Activated CD4-positive, alpha-beta memory T cell treated with anti-CD3 and anti-CD28 coated beads, Interleukin-2, amount 10 ng/mL, durations not matched to agents 7 days and 5 days (primary cell): ENCODE measurements around the gene SLC6A6. TPM values are rescaled to one million over a fixed set of nuclear protein-coding genes. Genes with fewer than 3 reads are reported as not detected.

Experiments used
- CTCF ChIA-PET: fragments of 350-600 bp; sonication (Branson Sonifier 250); formaldehyde crosslinking; loops from one replicate; lab custom pipeline; 2021; ENCODE audit warnings: antibody characterized with exemption, inconsistent platforms; lab: Charles Lee
- POLR2A ChIA-PET: fragments of 350-600 bp; sonication (Branson Sonifier 250); formaldehyde crosslinking; loops from one replicate; lab custom pipeline; 2021; ENCODE audit warnings: antibody characterized with exemption; lab: Charles Lee
- DNase-seq: peaks from one replicate; pipeline ENCODE4 v3.0.0-alpha.2; 2020
- H3K27ac Mint-ChIP-seq: one replicate; pipeline ENCODE4 v1.8.0; 2021; ENCODE audit warnings: mild to moderate bottlenecking, mixed read lengths
- H3K27me3 Mint-ChIP-seq: one replicate; pipeline ENCODE4 v1.8.0; 2021; ENCODE audit warnings: mixed read lengths
- H3K36me3 Mint-ChIP-seq: one replicate; pipeline ENCODE4 v1.8.0; 2021; ENCODE audit warnings: low read depth, mixed read lengths
- H3K4me1 Mint-ChIP-seq: one replicate; pipeline ENCODE4 v1.8.0; 2021; ENCODE audit warnings: mixed read lengths
- H3K4me3 Mint-ChIP-seq: one replicate; pipeline ENCODE4 v1.8.0; 2021; ENCODE audit warnings: mild to moderate bottlenecking, mixed read lengths
- H3K9me3 Mint-ChIP-seq: one replicate; pipeline ENCODE4 v1.8.0; 2021; ENCODE audit warnings: mixed read lengths
- total RNA-seq, 2 experiments: library from RNA; stranded (reverse); gene quantifications; one replicate each; pipeline ENCODE4 v1.2.3, GENCODE V29; 2021

Gene SLC6A6
- total RNA-seq, 2 experiments from 2014 or later = 59.0 to 61.5 TPM

DNA sequence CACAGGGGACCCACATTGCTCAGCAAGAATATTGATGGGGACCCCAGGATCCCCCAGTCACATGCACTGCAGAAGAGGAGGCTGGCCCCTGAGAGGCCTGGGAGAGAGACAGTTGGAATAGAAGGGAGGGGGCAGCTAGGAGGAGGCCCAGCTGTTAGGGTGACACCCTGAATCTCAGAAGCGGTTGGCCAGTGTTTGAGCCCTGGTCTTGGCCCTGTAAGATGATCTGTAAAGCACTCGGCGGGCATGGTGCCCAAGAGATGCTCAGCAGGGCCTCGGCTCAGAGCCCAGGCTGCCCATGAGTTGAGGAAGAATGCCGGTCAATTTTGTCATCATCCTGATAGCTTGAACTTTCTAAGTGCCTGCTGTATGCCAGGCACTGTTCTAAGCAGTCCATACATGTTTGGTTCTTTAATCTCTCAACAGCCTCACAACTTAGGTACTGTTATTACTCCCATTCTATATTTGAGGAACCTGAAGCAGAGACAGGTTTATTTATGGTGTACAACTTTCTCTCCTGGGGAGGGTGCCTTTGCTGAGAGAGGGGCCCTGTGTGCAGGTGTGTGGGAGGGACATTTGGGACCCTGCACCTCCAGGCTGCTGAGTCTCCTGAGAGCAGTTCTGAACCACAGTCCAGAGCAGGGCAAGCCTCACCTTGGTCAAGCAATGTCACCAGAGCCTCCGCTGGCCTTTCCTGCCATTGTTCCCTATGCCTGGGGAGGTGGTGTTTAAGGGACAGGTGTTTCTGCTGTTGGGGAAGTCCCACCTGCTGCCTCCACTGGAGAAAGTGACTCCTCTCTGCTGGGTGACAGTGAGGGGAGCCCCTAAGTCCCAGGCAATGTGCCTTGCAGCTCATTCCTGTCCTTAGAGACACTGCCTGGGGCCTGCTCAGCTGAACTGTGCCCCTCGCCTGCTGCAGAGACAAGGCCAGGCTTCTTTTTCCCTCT is 26.0 kb downstream of the SLC6A6 start:
- H3K36me3 Mint-ChIP-seq = peaks cover 9% of the 10 kb centered on the region
- ChIA-PET POLR2A (interaction anchor here (0.8 to 4.9 kb wide), 2 partner anchors 23 to 26 kb away, joined by 3 to 30 read pairs; partner anchors contain the start of gene SLC6A6), CTCF (interaction anchor here (6.4 kb wide), 1 partner anchor 26 kb away, joined by 46 read pairs; the partner anchor contains the start of gene SLC6A6)
- H3K27me3 Mint-ChIP-seq = no peaks in the 10 kb centered on the region
- peaks cover 97% of the 10 kb centered on the region for H3K4me1 Mint-ChIP-seq
- no peaks in the 10 kb centered on the region for H3K9me3 Mint-ChIP-seq
- H3K27ac Mint-ChIP-seq = peak overlapping the region; percentile 36
- no peak overlapping the region for H3K4me3 Mint-ChIP-seq
- DNase-seq = no peak

DNA sequence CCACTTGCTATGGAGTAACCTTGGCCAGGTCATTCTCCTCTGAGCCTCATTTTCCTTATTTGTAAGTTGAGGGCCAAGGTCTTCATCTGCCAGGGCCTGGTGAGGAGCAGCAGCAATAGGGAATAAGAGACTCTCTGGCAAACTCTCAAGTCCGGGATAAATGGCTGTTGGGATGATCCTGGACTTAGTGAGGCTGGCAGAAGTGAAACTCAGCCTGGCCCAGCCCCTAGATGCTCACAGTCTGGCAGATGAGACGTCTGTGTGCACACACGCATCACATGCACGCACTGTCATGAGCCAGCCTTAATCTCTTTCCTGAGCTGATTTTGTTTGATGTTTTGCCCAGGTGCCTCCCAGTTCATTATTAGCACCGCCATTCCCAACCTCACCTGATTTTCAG is 26.8 kb downstream of the SLC6A6 start:
- CTCF ChIA-PET = interaction anchor here (6.4 kb wide), 1 partner anchor 26 kb away, joined by 46 read pairs; the partner anchor contains the start of gene SLC6A6
- H3K4me3 Mint-ChIP-seq = no peak overlapping the region
- H3K9me3 Mint-ChIP-seq = no peaks in the 10 kb centered on the region
- peaks cover 96% of the 10 kb centered on the region for H3K4me1 Mint-ChIP-seq
- no peaks in the 10 kb centered on the region for H3K27me3 Mint-ChIP-seq
- no peak for DNase-seq
- POLR2A ChIA-PET = interaction anchor here (0.8 to 3.6 kb wide), 2 partner anchors 8 to 24 kb away, joined by 3 to 25 read pairs; no protein-coding TSS in a partner anchor
- H3K36me3 Mint-ChIP-seq = peaks cover 13% of the 10 kb centered on the region
- H3K27ac Mint-ChIP-seq = peak overlapping the region; percentile 100

DNA sequence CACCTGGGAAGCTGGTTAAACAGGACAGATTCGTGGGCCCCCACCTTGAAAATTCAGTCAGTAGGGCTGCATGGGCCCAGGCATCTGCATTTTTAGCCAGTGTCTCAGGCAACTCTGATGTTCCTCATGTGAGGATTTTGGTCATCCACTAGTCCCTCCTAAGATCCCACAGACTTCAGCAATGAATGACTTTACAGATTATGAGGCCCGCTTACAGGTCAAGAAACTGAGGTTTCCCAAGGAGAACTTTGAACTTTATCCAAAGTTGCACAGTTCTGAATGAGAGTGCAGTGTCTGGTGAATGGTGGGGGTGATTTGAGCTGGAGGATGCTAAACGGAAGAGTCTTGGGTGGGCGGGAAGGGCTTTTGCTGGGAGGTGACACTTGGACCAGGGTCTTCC is 27.2 kb downstream of the SLC6A6 start:
- H3K4me3 Mint-ChIP-seq = peak overlapping the region; percentile 40
- peak overlapping the region; percentile 100 for H3K27ac Mint-ChIP-seq
- peaks cover 17% of the 10 kb centered on the region for H3K36me3 Mint-ChIP-seq
- H3K4me1 Mint-ChIP-seq = peaks cover 96% of the 10 kb centered on the region
- no peak for DNase-seq
- ChIA-PET CTCF (interaction anchor here (6.4 kb wide), 1 partner anchor 27 kb away, joined by 46 read pairs; the partner anchor contains the start of gene SLC6A6), POLR2A (interaction anchor here (3.6 to 4.9 kb wide), 2 partner anchors 8 to 25 kb away, joined by 25 to 105 read pairs; partner anchors contain the start of gene SLC6A6)
- no peaks in the 10 kb centered on the region for H3K9me3 Mint-ChIP-seq
- no peaks in the 10 kb centered on the region for H3K27me3 Mint-ChIP-seq

DNA sequence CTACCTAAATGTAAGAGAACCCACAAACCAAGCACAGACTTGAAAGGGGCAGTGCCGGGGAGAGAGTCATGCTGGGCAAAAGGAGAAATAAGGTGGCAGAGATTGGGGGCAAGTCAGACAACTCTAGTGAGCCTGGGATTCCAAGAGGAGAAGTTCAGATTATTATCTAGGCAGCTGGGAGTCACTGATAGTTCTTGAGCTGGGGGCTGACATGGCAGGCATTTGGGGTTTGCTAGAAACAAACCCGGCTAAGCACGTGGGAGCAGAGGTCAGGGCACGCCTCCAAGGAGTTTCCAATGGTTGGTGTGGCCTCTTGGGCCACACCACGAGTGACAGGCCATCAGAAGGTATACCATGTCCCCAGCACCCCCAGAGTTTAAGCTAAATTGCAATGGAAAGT is 27.6 kb downstream of the SLC6A6 start:
- Mint-ChIP-seq H3K4me1 (peaks cover 96% of the 10 kb centered on the region), H3K9me3 (no peaks in the 10 kb centered on the region), H3K27ac (peak overlapping the region; percentile 100), H3K36me3 (peaks cover 19% of the 10 kb centered on the region), H3K27me3 (no peaks in the 10 kb centered on the region), H3K4me3 (no peak overlapping the region)
- no peak for DNase-seq
- POLR2A ChIA-PET = interaction anchor here (0.6 to 4.9 kb wide), 3 partner anchors 9 to 252 kb away, joined by 3 to 105 read pairs (median 25); partner anchors contain the start of genes LSM3, SLC6A6 and XPC
- CTCF ChIA-PET = interaction anchor here (1.5 kb wide), 1 partner anchor 38 kb away, joined by 3 read pairs; no protein-coding TSS in a partner anchor

DNA sequence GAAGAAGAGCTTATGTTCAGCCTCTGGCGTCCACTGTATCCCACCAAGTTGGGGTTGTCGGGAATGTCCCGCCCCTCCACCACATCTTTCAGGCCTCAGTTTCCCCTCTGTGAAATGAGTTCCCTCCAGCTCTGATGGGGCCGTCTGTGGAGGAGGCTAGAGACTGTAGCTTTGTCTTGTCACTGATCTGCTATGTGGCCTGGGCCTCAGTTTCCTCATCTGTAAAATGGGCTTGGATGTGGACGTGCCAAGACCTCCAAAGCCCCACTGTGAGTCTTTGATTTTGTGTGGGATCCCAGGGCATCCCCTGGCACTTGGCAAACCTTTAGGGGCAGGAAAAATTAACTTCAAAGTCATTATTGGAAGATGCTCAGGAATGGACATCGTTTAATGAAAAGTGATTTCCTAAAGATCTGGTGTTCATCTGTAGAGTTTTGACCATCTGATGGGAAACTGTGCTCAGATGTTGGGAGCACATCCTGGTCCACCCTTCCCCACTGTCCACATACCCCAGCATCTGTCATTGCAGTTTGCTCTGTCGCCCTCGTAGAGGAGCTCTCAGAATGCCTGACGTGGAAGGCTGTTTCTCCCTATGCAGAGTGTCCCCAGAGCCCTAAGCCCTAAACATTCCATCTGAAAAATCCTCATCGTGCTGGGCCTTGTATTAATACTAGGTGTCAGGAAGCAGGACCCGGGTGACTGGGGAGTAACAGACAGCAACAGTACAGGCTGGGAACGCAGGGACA is 28.5 kb downstream of the SLC6A6 start:
- POLR2A ChIA-PET = interaction anchor here (0.6 to 4.9 kb wide), 9 partner anchors 9 to 526 kb away, joined by 3 to 105 read pairs (median 13); partner anchors contain the start of genes CCDC174, LSM3, SLC6A6 and XPC
- Mint-ChIP-seq H3K4me1 (peaks cover 96% of the 10 kb centered on the region), H3K4me3 (peak overlapping the region; percentile 75), H3K27ac (peak overlapping the region; percentile 100), H3K27me3 (no peaks in the 10 kb centered on the region), H3K9me3 (no peaks in the 10 kb centered on the region), H3K36me3 (peaks cover 16% of the 10 kb centered on the region)
- DNase-seq = no peak
- CTCF ChIA-PET = interaction anchor here (1.1 to 4.5 kb wide), 7 partner anchors 27 to 227 kb away, joined by 3 to 28 read pairs (median 6); partner anchors contain the start of gene SLC6A6

DNA sequence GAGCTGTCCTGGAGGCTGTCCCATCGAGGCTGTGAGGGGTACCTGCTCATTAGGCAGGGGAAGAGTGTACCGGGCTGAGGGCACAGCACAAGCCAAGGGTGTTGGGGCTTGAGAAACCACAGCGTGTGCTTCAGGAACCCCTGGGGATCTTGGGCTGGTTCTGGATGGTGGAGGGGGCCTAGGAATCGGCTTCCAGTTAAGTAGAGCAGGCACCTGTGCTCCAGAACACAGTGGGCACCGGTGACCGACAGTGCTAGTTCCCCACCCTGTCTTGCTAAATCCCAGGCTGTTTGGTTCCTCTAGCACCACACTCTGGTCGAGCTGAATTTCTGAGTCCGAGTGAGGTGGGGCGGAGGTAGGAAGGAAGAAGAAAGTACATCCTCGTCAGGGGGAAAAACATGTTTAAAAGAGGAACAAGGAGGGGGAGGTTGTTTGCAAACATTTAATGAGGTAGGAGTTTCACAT is 29.1 kb downstream of the SLC6A6 start:
- H3K36me3 Mint-ChIP-seq = peaks cover 10% of the 10 kb centered on the region
- no peaks in the 10 kb centered on the region for H3K27me3 Mint-ChIP-seq
- H3K27ac Mint-ChIP-seq = peak overlapping the region; percentile 100
- H3K9me3 Mint-ChIP-seq = no peaks in the 10 kb centered on the region
- peaks cover 91% of the 10 kb centered on the region for H3K4me1 Mint-ChIP-seq
- ChIA-PET CTCF (interaction anchor here (1.1 to 4.5 kb wide), 9 partner anchors 27 to 228 kb away, joined by 3 to 28 read pairs (median 5); partner anchors contain the start of gene SLC6A6), POLR2A (interaction anchor here (1.0 to 4.9 kb wide), 15 partner anchors 10 to 526 kb away, joined by 3 to 105 read pairs (median 7); partner anchors contain the start of genes CCDC174, CHCHD4, LSM3 and SLC6A6)
- no peak for DNase-seq
- peak overlapping the region; percentile 75 for H3K4me3 Mint-ChIP-seq

DNA sequence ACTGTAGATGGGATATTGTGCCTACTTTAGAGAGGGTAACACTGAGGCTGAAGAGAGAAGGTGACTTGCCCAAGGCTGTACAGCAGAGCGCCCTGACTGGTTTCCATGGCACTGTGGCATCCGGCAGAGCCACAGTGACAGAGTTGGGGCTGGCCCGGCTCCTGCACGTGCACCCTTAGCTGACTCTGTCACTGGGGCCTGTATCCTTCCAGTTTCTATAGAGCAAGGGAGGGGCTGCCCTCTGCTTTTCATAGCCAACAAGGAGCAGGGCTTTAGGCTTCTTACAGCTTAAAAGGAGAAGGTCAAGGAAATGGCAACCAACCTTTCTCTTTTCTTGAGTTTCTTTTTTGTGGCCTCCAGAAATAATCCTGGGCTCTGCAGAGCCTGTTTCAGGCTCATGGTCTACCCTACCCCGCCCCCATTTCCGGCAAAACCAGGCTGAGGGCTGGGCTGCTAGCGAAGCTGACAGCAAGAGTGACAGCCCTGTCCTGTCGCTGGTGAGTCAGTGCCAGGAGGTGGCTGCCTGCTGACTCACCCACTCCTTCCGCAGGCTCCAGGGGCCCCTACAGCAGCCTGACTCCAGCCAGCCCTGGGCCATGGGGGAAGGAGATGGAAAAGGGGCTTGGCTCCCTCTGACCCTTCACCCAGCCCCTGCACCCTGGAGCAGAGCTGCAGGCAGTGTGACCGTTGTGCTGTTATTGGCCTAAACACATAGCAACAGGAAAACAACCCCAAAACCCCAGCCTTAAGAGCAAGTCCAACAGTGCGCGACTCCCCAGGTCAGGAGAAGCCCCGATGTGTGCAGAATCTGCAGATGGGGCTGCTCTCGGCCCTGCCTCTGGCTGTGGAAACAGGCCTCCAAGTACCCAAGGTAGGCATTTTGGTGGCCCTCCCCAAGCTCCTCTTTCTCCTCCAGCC is 29.8 kb downstream of the SLC6A6 start:
- Mint-ChIP-seq H3K4me3 (peak overlapping the region; percentile 75), H3K4me1 (peaks cover 89% of the 10 kb centered on the region), H3K9me3 (no peaks in the 10 kb centered on the region), H3K27me3 (no peaks in the 10 kb centered on the region), H3K36me3 (peaks cover 10% of the 10 kb centered on the region), H3K27ac (peak overlapping the region; percentile 100)
- POLR2A ChIA-PET = interaction anchor here (0.9 to 4.9 kb wide), 19 partner anchors 8 to 525 kb away, joined by 3 to 105 read pairs (median 6); partner anchors contain the start of genes CCDC174, CHCHD4, LSM3 and SLC6A6
- CTCF ChIA-PET = interaction anchor here (0.8 to 4.5 kb wide), 10 partner anchors 25 to 229 kb away, joined by 3 to 28 read pairs (median 4); partner anchors contain the start of gene SLC6A6
- DNase-seq = peak; percentile 96

DNA sequence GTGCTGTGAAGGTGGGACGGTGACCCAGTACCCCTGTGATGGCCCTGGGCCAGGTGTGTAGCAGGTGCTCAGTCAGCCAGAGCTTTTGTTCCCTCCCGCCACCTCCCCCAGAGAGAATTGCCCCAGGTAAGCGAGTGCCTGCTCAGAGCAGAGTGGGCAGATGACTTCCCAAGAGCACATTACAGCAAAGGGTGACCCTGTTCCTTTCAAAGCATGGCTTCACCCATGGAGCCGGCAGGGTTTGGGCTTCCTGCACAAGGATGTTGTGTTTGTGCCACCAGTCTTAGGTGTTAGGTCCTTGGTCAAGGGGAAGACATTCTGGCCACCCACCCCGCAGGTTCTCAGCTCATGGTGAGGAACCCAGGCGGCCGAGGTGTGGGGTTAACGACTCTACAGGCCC is 30.7 kb downstream of the SLC6A6 start:
- Mint-ChIP-seq H3K27ac (peak overlapping the region; percentile 100), H3K36me3 (peaks cover 10% of the 10 kb centered on the region), H3K4me1 (peaks cover 80% of the 10 kb centered on the region), H3K9me3 (no peaks in the 10 kb centered on the region), H3K27me3 (no peaks in the 10 kb centered on the region), H3K4me3 (peak overlapping the region; percentile 75)
- ChIA-PET POLR2A (interaction anchor here (0.9 to 4.9 kb wide), 12 partner anchors 9 to 254 kb away, joined by 3 to 105 read pairs (median 8); partner anchors contain the start of genes LSM3, SLC6A6 and XPC), CTCF (interaction anchor here (0.6 to 4.5 kb wide), 8 partner anchors 8 to 537 kb away, joined by 3 to 28 read pairs (median 3); partner anchors contain the start of gene SLC6A6)
- no peak for DNase-seq

DNA sequence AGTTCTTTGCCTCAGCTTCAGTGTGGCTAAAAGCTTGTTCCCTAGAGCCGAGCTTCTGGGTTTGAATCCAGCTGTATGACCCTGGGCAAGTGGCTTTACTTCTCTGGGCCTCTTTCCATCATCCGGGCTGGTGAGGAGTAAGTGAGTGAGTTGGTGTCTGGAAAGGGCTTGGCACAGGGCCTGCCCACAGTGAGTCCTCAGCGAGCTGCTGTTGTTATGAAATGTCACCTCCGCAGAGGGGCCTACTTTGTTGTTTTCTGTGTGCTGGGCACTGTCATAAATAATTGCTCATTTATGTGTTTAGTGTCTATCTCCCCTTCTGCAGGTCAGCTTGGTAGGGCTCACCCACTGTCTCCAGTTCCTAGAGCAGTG is 31.7 kb downstream of the SLC6A6 start:
- no peaks in the 10 kb centered on the region for H3K27me3 Mint-ChIP-seq
- peak overlapping the region; percentile 2 for H3K4me3 Mint-ChIP-seq
- H3K27ac Mint-ChIP-seq = peak overlapping the region; percentile 100
- peaks cover 10% of the 10 kb centered on the region for H3K36me3 Mint-ChIP-seq
- no peaks in the 10 kb centered on the region for H3K9me3 Mint-ChIP-seq
- CTCF ChIA-PET = interaction anchor here (1.2 to 4.5 kb wide), 2 partner anchors 9 to 32 kb away, joined by 3 to 28 read pairs; partner anchors contain the start of gene SLC6A6
- DNase-seq = no peak
- POLR2A ChIA-PET = interaction anchor here (0.7 to 4.9 kb wide), 6 partner anchors 10 to 255 kb away, joined by 3 to 105 read pairs (median 8); partner anchors contain the start of genes LSM3 and SLC6A6
- H3K4me1 Mint-ChIP-seq = peaks cover 70% of the 10 kb centered on the region

DNA sequence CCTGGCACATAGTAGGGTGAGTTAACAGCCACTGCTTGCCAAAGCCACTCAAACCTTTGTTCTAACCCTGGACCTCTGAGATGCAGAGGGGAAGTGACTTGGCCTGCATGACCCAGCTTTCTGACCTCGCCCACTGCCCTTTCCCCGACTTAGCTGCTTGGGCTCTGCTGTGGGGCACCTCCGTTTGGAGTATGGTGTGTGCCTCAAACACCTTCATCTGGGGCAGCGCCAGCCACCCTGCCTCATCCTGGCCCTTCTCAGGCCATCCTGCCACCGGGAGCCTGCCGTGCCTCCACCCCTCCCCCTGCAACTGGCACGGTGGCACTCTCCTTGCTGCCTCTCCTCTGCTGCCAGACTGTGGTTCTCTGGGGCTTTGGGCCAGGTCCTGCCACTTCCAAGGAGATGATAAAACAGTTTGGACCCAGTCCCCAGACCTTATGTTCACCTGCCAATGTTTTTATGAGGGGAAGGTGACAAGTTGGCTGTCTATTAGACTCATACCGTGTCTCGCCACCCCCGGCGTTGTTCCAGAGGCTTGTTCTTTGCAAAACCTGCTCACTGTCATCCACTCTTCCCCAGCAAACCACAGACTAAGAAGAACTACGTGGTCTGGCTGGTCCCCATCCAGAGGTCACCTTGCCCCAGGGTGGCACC is 32.2 kb downstream of the SLC6A6 start:
- Mint-ChIP-seq H3K27me3 (no peaks in the 10 kb centered on the region), H3K27ac (peak overlapping the region; percentile 100), H3K4me3 (no peak overlapping the region), H3K36me3 (peaks cover 10% of the 10 kb centered on the region), H3K9me3 (no peaks in the 10 kb centered on the region), H3K4me1 (peaks cover 64% of the 10 kb centered on the region)
- no peak for DNase-seq
- CTCF ChIA-PET = interaction anchor here (4.5 kb wide), 1 partner anchor 32 kb away, joined by 28 read pairs; the partner anchor contains the start of gene SLC6A6
- POLR2A ChIA-PET = interaction anchor here (0.7 to 4.9 kb wide), 6 partner anchors 10 to 256 kb away, joined by 3 to 105 read pairs (median 8); partner anchors contain the start of genes LSM3 and SLC6A6
